ENCODE results near the gene DNAJC22. TPM values are rescaled to one million over a fixed set of nuclear protein-coding genes. Genes with fewer than 3 reads are reported as not detected.

DNAJC22 gene
- total RNA-seq, 2 experiments from 2014 or later = 0.14 TPM; not detected in 1

DNA sequence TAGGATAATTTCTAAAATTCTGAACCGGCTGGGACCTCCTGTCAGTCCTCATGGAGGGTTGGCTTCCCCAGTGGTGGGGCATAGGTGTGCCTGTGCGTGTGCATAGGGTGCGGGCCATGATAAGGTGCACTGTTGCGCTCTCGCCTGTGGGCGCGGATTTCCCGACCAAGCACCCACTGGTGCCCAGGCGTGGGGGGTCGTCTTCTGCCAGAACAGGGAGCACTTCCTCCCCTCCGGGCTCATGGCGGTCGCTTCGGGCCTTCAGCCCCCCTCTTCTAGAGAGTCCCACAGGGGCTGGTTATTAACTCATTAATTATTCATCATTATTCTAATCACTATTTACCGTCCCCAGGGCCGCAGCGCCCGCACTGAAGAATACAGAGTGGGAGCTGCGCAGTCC is 12.5 kb upstream of the DNAJC22 start:
- H3K36me3 Mint-ChIP-seq (ENCODE audit: low read depth) = peaks cover 10% of the 10 kb centered on the region
- H3K27me3 Mint-ChIP-seq = peaks cover 60% of the 10 kb centered on the region
- intact Hi-C loops (cut with micrococcal nuclease) = no loop called here
- no peak overlapping the region for H3K4me3 Mint-ChIP-seq
- H3K4me1 Mint-ChIP-seq (ENCODE audit: low read depth) = peaks cover 15% of the 10 kb centered on the region
- DNase-seq = no peak
- POLR2A ChIA-PET = interaction anchor here (0.7 to 1.0 kb wide), 2 partner anchors 11 to 32 kb away, joined by 3 read pairs; partner anchors contain the start of gene TROAP
- TF ChIP-seq, protein P1, sequence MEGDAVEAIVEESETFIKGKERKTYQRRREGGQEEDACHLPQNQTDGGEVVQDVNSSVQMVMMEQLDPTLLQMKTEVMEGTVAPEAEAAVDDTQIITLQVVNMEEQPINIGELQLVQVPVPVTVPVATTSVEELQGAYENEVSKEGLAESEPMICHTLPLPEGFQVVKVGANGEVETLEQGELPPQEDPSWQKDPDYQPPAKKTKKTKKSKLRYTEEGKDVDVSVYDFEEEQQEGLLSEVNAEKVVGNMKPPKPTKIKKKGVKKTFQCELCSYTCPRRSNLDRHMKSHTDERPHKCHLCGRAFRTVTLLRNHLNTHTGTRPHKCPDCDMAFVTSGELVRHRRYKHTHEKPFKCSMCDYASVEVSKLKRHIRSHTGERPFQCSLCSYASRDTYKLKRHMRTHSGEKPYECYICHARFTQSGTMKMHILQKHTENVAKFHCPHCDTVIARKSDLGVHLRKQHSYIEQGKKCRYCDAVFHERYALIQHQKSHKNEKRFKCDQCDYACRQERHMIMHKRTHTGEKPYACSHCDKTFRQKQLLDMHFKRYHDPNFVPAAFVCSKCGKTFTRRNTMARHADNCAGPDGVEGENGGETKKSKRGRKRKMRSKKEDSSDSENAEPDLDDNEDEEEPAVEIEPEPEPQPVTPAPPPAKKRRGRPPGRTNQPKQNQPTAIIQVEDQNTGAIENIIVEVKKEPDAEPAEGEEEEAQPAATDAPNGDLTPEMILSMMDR (IDR thresholded peaks at IDR 0.05) = no peak
- no peaks in the 10 kb centered on the region for H3K9me3 Mint-ChIP-seq
- no peak for ATAC-seq
- no peak overlapping the region for H3K27ac Mint-ChIP-seq
- CTCF ChIA-PET = interaction anchor here (0.7 to 5.8 kb wide), 7 partner anchors 8 to 481 kb away, joined by 3 to 52 read pairs (median 16); partner anchors contain the start of gene DNAJC22

DNA sequence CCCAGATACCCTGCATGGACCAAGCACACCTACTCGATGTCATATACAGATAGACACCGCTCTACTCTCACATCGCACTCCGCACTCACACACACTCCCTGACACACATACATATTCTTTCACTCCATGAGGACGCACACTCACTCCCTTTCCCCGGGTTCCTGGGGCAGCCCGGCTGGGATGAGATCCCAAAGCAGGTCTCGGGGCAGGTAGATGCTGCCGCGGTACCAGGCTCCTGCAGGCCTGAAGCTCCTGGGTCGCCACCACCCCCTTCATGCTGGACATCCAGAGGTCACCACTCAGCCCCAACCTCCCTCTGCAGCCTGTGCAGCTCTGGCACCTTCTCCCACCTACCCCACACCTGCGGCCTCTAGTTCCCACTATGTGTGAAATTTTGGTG is 12.0 kb upstream of the DNAJC22 start:
- DNase-seq (no peak), ATAC-seq (no peak)
- intact Hi-C loops (cut with micrococcal nuclease) = no loop called here
- POLR2A ChIA-PET = interaction anchor here (0.7 to 1.0 kb wide), 2 partner anchors 11 to 32 kb away, joined by 3 read pairs; partner anchors contain the start of gene TROAP
- H3K27ac Mint-ChIP-seq = no peak overlapping the region
- peaks cover 62% of the 10 kb centered on the region for H3K27me3 Mint-ChIP-seq
- CTCF ChIA-PET = interaction anchor here (0.7 to 5.8 kb wide), 6 partner anchors 11 to 482 kb away, joined by 3 to 40 read pairs (median 14); partner anchors contain the start of genes DNAJC22 and PRPH
- no peaks in the 10 kb centered on the region for H3K9me3 Mint-ChIP-seq
- peaks cover 15% of the 10 kb centered on the region for H3K4me1 Mint-ChIP-seq (ENCODE audit: low read depth)
- TF ChIP-seq, protein P1 (IDR thresholded peaks at IDR 0.05) = no peak
- no peak overlapping the region for H3K4me3 Mint-ChIP-seq
- H3K36me3 Mint-ChIP-seq (ENCODE audit: low read depth) = peaks cover 10% of the 10 kb centered on the region

DNA sequence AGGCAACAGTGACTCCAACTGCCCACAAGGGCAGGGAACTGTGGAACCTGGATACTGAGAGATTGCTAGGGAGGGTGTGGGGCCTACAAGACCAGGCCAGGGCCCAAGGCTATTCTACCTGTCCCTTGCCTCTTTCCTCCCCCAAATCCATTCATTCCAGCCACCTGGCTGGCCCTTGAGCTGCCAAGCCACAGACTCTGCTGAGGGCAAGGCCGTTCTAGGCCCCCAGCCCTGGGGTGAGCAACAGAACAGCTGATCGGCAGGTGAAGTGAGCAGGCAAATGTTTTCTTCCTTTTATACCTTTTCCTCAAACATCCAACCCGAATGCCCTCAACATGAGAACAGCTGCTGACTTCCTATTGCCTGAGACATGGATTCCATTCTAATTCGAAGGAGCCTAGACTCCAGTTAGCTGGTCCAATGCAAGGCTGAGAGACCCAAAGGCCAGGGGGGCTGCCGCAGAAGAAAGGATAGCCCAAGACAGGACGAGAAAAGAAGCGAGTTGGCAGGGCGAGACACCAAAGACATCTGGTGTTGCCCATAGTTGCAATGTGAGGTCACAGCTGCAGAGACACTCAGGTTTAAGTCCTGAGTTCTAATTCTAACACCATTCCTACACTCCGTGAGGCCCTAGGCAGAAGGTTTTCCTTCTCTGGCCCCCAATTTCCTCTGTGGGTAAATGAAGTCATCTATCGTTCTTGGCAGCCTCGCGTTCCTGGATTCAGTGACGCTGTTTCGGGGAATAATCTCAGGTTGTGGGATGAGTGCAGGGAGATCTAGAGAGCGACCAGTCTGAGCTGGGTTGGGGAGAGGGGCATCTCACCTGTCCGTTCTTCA is 11.4 kb upstream of the DNAJC22 start:
- TF ChIP-seq, protein P1 (IDR thresholded peaks at IDR 0.05) = no peak
- Mint-ChIP-seq H3K4me3 (no peak overlapping the region), H3K27me3 (peaks cover 62% of the 10 kb centered on the region), H3K9me3 (no peaks in the 10 kb centered on the region), H3K4me1 (ENCODE audit: low read depth) (peaks cover 15% of the 10 kb centered on the region), H3K36me3 (ENCODE audit: low read depth) (peaks cover 10% of the 10 kb centered on the region), H3K27ac (no peak overlapping the region)
- ChIA-PET POLR2A (interaction anchor here (1.0 kb wide), 1 partner anchor 31 kb away, joined by 3 read pairs; no protein-coding TSS in a partner anchor), CTCF (interaction anchor here (0.7 to 5.8 kb wide), 7 partner anchors 10 to 482 kb away, joined by 3 to 40 read pairs (median 6); partner anchors contain the start of genes DNAJC22 and PRPH)
- DNase-seq (no peak), ATAC-seq (no peak)
- intact Hi-C loops (cut with micrococcal nuclease) = no loop called here

DNA sequence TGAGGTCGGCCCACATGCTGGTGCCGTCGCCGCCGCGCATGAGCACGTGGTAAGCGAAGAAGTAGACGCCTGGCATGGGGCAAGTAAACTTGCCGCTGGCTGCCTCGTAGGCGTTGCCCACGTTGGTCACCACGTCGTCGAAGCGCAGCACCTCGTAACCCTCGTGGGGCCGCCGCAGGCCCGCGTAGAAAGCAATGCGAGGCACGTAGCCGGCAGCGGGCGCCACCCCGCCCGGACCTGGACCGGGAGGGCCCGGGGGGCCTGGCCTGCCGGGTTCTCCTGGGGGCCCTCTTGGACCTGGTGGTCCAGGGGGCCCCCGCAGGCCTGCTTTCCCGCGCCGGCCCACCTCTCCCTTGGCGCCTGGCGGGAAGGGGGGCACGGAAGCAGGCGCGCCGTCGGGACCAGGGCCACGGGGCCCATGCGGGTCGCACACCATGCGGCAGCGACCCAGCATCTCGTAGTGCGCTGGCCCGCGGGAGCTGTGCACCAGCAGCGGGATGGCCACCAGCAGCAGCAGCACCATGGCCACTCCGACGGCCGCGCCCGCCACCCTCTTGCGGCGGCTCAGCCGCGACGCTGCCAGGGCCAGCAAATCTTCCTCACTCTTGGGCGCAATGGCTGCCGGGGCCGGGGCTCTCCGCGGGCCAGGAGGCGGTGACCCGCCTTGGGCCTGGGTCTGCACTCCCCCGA is 10.6 kb upstream of the DNAJC22 start:
- DNase-seq (no peak), ATAC-seq (no peak)
- intact Hi-C loops (cut with micrococcal nuclease) = no loop called here
- Mint-ChIP-seq H3K27ac (no peak overlapping the region), H3K4me1 (ENCODE audit: low read depth) (peaks cover 15% of the 10 kb centered on the region), H3K9me3 (no peaks in the 10 kb centered on the region), H3K36me3 (ENCODE audit: low read depth) (peaks cover 4% of the 10 kb centered on the region), H3K4me3 (no peak overlapping the region), H3K27me3 (peaks cover 67% of the 10 kb centered on the region)
- TF ChIP-seq, protein P1 (IDR thresholded peaks at IDR 0.05) = no peak
- CTCF ChIA-PET = interaction anchor here (0.6 to 5.8 kb wide), 12 partner anchors 12 to 179 kb away, joined by 3 to 40 read pairs (median 7); partner anchors contain the start of genes DNAJC22, PRPH and TROAP
- POLR2A ChIA-PET = interaction anchor here (1.1 to 1.5 kb wide), 3 partner anchors 11 to 47 kb away, joined by 3 read pairs; no protein-coding TSS in a partner anchor

Data from activated CD8-positive, alpha-beta T cell treated with anti-CD3 and anti-CD28 coated beads for 36 hours (primary cell).